GM12875 (cell line): Measurements from ENCODE around the gene DOCK4.

Experiments used
- H3K4me3 ChIP-seq: one replicate; pipeline ENCODE4 v1.5.1; 2011; ENCODE audit warnings: low read depth, low read length, control low read depth
- CTCF ChIP-seq: IDR thresholded peaks from 2 replicates; pipeline ENCODE4 v1.5.1; 2011; ENCODE audit warnings: low read depth, mild to moderate bottlenecking, control low read depth, inconsistent platforms, low read length, moderate library complexity, borderline replicate concordance; ENCODE audit not compliant: insufficient read depth

DOCK4 gene

GRCh38 chr7:112031689-112032088 lies 174.5 kb downstream of the DOCK4 start:
- TF ChIP-seq CTCF: no peak
- H3K4me3 ChIP-seq: no peak overlapping the region

- no peak overlapping the region for H3K4me3 ChIP-seq
- no peak for TF ChIP-seq CTCF
These were observed 180.6 kb downstream of the DOCK4 start for GRCh38 chr7:112025556-112025955.

- H3K4me3 ChIP-seq: no peak overlapping the region
- TF ChIP-seq CTCF: no peak
These were observed 182.4 kb downstream of the DOCK4 start for GRCh38 chr7:112023786-112024185.

GRCh38 chr7:112023282-112023681 lies 182.9 kb downstream of the DOCK4 start:
- no peak for TF ChIP-seq CTCF

GRCh38 chr7:112022128-112022527 lies 184.1 kb downstream of the DOCK4 start:
- TF ChIP-seq CTCF: no peak
- no peak overlapping the region for H3K4me3 ChIP-seq

More at GRCh38 chr7:112023282-112023681, 182.9 kb downstream of the DOCK4 start:
- H3K4me3 ChIP-seq: no peak overlapping the region

GRCh38 chr7:112021379-112022044 lies 184.7 kb downstream of the DOCK4 start:
- H3K4me3 ChIP-seq: no peak overlapping the region
- no peak for TF ChIP-seq CTCF

GRCh38 chr7:112020800-112021199 lies 185.4 kb downstream of the DOCK4 start:
- H3K4me3 ChIP-seq: no peak overlapping the region
- TF ChIP-seq CTCF: no peak
